BJ (cell line): ENCODE data around the gene DENND2D. TPM values are rescaled to one million over a fixed set of nuclear protein-coding genes. Genes with fewer than 3 reads are reported as not detected.

Experiments
- CTCF ChIA-PET: fragments of 350-600 bp; formaldehyde crosslinking; extraction: SDS; loops from one replicate; lab custom pipeline; 2021; ENCODE audit warnings: antibody characterized with exemption, inconsistent platforms; lab: Yijun Ruan, JAX
- POLR2A ChIA-PET: fragments of 300-600 bp; sonication (Branson Sonifier 250); formaldehyde crosslinking; extraction: SDS; loops from one replicate; lab custom pipeline; 2021; ENCODE audit warnings: antibody characterized with exemption; lab: Charles Lee
- DNase-seq: peaks from one replicate; pipeline ENCODE4 v3.0.0-alpha.2; 2011; ENCODE audit warnings: low read depth
- H3K27me3 ChIP-seq: 2 replicates; pipeline ENCODE4 v1.6.0; 2011; ENCODE audit warnings: low read length; ENCODE audit not compliant: control insufficient read depth, insufficient read depth
- H3K36me3 ChIP-seq: 2 replicates; pipeline ENCODE4 v1.5.1; 2011; ENCODE audit warnings: low read length; ENCODE audit not compliant: control insufficient read depth, insufficient read depth
- H3K4me3 ChIP-seq: 2 replicates; pipeline ENCODE4 v1.5.1; 2011; ENCODE audit warnings: low read depth, mild to moderate bottlenecking, control low read depth, low read length
- polyA minus RNA-seq: library from RNA; depleted of rRNA, polyadenylated mRNA; stranded (reverse); fragments of >200 nt; gene quantifications from 2 replicates; pipeline ENCODE4 v1.2.3, GENCODE V29; 2011; rRNA and poly(A)+ RNA removed
- polyA plus RNA-seq: library from polyadenylated mRNA; depleted of rRNA; stranded (reverse); fragments of >200 nt; gene quantifications from 2 replicates; pipeline ENCODE4 v1.2.3, GENCODE V29; 2011; rRNA removed
- TF ChIP-seq, protein P1 (sequence below): IDR thresholded peaks from 2 replicates; pipeline ENCODE4 v1.5.1; 2011; ENCODE audit warnings: low read depth, mild to moderate bottlenecking, control low read depth, inconsistent platforms, low read length, moderate library complexity; ENCODE audit not compliant: insufficient read depth

Gene DENND2D, protein sequence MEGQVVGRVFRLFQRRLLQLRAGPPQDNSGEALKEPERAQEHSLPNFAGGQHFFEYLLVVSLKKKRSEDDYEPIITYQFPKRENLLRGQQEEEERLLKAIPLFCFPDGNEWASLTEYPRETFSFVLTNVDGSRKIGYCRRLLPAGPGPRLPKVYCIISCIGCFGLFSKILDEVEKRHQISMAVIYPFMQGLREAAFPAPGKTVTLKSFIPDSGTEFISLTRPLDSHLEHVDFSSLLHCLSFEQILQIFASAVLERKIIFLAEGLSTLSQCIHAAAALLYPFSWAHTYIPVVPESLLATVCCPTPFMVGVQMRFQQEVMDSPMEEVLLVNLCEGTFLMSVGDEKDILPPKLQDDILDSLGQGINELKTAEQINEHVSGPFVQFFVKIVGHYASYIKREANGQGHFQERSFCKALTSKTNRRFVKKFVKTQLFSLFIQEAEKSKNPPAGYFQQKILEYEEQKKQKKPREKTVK
- polyA plus RNA-seq (3.9 and 4.1 TPM in 2 replicates), polyA minus RNA-seq (2.3 and 4.5 TPM in 2 replicates)

DNA sequence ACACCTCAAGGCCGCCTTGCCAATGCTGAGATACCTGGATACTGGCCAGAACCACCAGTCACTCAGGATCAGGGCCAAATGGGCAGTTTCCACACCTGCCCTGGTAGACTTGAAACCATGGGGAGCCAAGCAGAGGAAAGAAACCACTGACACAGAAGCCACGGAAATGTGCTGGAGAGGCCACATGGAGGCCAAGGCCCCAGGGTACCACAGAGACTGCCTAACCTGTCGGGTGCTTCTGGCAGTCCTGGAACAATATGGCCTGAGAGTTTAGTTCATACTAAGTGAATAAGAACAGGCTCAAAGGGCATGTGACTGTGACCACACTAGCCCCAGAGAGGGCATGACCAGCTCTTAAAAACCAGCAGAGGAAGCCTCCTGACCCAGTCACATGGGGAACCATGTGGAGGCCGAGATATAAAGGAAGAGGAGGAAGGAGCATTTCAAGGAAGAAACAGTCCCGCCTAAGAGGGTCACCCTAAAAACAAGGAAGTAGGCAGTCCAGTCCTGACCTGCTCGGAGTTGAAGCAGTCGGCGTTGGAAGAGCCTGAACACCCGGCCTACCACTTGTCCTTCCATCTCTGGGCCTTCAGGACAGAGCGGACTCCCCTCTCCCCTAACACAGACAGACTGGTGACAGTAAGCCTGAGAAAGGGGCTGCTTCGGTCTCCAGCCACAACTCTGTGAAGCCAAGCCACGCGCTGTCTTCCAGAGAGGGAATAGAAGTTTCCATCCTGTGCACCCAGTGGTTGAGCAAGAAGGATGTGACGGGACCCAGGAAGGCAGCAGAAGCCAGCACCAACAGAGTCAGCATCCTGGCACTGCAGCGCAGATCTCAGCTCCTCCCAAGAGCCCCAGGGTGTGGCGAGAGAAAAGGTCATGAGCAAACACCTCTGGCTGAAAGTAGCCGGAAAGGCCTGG, at the start of gene DENND2D:
DENND2D (minus strand) TSS at position 766 of the 921 bp plus-strand sequence; CDS start at position 579, 187 bp downstream.
- no peak within 1 kb of the TSS for H3K4me3 ChIP-seq
- CTCF ChIA-PET, result interaction anchor here (0.8 kb wide), 1 partner anchor 9 kb away, joined by 3 read pairs; no protein-coding TSS in a partner anchor
- POLR2A ChIA-PET, result no interaction called here
- H3K27me3 ChIP-seq, result 0 out of 2 replicates have a peak, but pooled peaks cover 1% of the 10 kb centered on the region
- no peaks in the 10 kb centered on the region for H3K36me3 ChIP-seq
- no peak for DNase-seq
- TF ChIP-seq, protein P1, sequence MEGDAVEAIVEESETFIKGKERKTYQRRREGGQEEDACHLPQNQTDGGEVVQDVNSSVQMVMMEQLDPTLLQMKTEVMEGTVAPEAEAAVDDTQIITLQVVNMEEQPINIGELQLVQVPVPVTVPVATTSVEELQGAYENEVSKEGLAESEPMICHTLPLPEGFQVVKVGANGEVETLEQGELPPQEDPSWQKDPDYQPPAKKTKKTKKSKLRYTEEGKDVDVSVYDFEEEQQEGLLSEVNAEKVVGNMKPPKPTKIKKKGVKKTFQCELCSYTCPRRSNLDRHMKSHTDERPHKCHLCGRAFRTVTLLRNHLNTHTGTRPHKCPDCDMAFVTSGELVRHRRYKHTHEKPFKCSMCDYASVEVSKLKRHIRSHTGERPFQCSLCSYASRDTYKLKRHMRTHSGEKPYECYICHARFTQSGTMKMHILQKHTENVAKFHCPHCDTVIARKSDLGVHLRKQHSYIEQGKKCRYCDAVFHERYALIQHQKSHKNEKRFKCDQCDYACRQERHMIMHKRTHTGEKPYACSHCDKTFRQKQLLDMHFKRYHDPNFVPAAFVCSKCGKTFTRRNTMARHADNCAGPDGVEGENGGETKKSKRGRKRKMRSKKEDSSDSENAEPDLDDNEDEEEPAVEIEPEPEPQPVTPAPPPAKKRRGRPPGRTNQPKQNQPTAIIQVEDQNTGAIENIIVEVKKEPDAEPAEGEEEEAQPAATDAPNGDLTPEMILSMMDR, result no peak

DNA sequence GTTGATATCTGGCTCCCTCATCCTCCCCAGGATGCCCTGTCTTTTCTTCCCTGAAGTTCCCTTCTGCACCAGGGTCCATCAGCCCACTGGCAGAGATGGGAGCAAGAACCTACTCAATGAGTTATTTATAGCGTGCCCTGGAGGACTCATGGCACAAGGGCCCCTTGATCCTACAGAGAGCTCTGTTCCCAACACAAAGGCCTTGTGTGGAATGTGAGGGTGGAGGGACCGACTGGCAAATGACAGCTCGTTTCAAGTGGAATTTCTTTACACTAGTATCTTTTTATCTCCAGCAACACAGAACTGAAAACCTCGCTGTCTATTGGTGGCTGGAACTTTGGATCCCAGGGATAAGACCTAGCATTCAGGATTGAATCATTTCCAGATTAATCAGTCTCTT, 49.5 kb upstream of the DENND2D start:
- CTCF ChIA-PET, result no interaction called here
- no peak overlapping the region for H3K4me3 ChIP-seq
- DNase-seq, result no peak
- H3K36me3 ChIP-seq, result no peaks in the 10 kb centered on the region
- TF ChIP-seq, protein P1, result no peak
- POLR2A ChIA-PET, result no interaction called here
- H3K27me3 ChIP-seq, result peaks cover 10% of the 10 kb centered on the region

DNA sequence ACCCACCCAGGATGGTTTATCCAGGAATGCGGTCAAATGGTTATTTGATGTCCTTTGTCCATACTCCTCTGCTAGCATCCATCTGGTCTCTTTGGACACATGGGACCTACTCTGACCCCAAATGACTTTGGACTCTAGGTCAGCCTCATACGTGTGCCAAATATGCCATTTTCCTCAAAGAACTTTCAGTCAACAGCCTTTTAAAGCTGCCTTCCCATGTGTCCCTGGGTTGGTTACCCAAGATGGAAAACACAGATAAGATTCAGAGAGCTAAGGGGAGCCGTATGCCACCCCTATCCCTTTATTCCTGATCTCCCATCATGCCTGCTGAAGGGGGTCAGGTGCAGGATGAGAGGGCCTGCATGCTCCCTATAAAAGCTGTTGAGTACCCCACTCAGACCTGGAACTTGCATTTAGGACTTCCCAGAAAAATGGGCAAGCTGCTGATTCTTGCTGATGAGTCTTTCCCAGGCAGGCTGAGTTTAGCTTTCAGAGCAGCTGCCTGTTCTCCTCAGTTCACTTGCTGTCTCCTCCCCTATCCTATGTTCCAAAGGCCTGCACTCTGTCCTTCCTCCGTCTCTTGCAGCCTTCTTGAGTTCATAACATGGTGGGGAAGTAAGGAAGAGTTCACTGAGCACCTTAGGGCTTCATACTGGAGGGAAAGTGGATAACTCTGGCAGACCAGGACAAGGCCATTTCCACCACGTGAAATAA, 46.8 kb upstream of the DENND2D start:
- H3K27me3 ChIP-seq, result peaks cover 8% of the 10 kb centered on the region
- no peak for DNase-seq
- POLR2A ChIA-PET, result no interaction called here
- no peaks in the 10 kb centered on the region for H3K36me3 ChIP-seq
- TF ChIP-seq, protein P1, result no peak
- no peak overlapping the region for H3K4me3 ChIP-seq
- CTCF ChIA-PET, result interaction anchor here (0.8 kb wide), 1 partner anchor 217 kb away, joined by 3 read pairs; no protein-coding TSS in a partner anchor

DNA sequence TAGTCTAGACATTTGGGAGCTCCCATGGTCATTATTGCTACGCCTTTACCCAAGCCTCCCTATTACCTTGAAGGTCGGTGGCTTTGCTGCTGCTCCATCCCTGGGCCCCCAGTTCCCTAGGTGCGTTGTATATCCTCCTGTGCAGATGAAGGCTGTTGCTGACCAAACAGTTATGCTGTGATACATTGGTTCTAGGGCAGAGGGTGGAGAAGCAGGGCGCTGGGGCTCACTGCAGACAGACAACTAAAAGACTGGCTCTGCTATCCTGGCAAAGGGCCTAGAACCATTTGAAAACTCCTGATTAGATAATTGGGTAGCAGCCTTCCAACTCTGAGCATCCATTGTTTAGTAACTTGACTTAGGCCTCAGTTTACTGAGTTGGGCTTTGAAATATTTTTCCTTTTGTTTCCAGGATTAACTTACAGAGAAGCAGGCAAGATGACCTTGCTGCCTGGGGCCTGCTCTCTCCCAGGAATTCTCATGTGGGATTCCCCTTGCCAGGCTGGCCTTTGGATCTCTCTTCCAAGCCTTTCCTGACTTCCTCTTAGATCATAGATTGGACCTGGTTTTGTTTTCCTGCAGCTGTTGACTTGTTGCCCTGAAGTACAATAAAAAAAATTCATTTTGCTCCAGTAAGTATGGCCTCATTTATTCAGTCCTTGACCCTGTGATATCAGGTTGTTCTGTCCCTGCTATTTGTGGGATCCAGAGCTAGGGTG, 42.5 kb upstream of the DENND2D start:
- H3K27me3 ChIP-seq, result no peaks in the 10 kb centered on the region; the same call in 1 of the 2 replicates
- TF ChIP-seq, protein P1, result no peak
- POLR2A ChIA-PET, result no interaction called here
- CTCF ChIA-PET, result no interaction called here
- DNase-seq, result no peak
- H3K36me3 ChIP-seq, result no peaks in the 10 kb centered on the region
- H3K4me3 ChIP-seq, result no peak overlapping the region
